NCI-H526 treated with DMSO at 0.1 percent for 48 hours (cell line): ENCODE measurements around the gene GLI3.

Source experiments
- DNase-seq: peaks from one replicate; lab custom pipeline; 2025; lab: John Stamatoyannopoulos, UW

The GLI3 gene

DNA sequence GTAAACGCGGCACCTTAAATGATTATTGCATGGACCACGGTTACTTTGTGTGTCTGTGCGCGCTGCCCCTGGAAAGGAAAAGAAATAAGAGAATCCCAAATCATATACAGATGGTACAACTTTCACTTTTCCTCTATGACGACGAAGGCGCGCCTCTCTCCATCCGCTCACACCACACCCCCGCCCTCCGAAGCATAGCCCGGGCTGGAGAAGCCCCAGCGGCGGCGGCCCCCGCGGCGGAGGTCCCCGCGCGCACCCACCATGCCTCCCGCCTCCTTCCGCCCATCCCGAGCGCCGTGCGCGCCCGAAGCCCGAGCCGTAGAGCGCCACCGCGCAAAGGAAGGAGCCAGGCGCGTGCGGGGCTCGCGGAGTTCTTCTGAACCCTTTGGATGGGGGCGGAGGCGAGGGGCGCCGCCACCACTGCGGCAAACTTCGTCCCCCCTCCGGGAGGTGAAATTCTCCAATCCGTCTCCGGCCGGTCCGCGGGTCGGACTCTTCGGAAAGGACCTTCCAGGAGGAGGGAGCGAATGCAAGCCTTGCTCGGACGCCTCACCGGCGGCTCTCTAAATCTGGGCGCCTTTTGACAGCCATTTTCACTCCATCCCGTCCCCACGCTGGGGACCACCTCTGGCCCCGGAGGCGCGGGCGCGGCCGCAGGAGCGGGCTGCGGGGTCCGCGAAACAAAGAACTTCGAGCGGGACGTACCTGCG is 588 bp downstream of the GLI3 start:
- no peak for DNase-seq

DNA sequence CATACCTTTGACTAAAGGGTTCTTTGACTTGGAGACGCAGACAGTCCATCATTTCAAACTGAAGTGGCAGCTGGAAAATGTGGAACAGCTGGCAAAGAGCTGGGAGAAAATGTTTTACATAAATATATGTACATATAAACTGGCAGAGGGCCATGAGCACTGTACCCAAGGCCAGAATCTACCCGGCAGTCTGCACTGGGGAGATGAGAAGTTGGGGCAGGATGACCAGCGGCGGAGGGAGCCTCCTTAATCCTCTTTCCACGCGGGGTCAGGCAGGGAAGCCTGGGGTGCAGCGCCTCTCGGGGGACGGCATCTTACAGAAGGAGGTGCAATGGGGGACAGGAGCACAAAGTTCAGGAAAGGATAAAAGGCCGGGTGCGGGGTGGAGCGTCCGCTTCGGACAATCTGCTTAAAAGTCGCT is 1.3 kb downstream of the GLI3 start:
- peak; percentile 1 for DNase-seq

DNA sequence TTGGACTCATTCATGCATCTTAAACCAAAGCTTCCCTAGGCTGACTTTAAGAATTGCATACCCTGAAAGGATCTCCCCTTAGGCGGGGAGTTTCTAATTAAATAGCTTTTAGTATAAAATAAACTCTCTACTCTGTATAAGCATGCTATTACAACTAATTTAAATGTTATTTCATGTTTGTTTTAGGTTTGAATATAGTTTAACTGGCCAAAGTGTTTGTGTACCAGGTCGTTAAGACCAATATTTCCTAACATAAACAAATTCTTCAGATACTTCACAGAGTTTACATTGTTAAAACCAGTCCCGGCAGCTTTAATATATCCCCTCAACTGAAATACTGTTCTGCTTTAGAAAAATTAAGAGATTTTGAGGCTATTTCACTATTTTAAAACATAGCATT is 2.3 kb downstream of the GLI3 start:
- DNase-seq: no peak

GRCh38 chr7:42233695-42234331 is 3.2 kb downstream of the GLI3 start:
- no peak for DNase-seq

GRCh38 chr7:42233171-42233570 is 3.8 kb downstream of the GLI3 start:
- DNase-seq: no peak

- DNase-seq: no peak
Observed at GRCh38 chr7:42232275-42232674, 4.7 kb downstream of the GLI3 start.

DNA sequence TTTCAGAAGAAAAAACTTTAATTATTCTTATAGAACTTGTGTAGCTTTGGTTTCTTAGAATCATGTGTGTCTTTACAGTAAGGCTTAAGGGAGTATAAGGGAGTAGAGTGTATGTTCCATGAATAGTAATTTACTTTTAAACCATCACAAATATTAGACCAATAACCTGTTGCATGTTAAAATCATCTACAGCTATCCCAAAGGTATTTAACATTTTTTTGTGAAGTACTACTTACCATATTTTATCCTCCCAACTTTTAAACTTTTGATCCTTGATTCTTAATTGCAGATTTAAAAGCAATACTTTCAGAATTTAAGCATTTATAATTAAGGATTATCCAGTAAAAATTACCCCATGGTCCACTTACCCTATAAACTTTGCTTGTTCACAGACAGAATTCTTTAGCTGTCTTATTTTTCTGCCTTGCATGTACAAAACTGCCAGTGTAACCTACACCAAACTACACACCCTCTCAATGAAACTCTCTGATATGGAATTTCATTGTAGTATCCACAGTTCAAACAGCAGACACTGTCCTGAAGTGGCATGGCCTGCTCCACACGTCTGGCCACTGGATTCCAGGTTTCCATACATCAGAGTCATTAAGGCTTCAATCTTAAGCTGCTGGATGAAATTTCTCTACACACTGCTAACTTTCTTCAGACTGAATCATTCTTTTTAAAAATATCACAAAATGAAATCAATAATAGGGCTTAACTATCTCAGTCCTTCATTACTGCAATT is 5.8 kb downstream of the GLI3 start:
- no peak for DNase-seq

DNA sequence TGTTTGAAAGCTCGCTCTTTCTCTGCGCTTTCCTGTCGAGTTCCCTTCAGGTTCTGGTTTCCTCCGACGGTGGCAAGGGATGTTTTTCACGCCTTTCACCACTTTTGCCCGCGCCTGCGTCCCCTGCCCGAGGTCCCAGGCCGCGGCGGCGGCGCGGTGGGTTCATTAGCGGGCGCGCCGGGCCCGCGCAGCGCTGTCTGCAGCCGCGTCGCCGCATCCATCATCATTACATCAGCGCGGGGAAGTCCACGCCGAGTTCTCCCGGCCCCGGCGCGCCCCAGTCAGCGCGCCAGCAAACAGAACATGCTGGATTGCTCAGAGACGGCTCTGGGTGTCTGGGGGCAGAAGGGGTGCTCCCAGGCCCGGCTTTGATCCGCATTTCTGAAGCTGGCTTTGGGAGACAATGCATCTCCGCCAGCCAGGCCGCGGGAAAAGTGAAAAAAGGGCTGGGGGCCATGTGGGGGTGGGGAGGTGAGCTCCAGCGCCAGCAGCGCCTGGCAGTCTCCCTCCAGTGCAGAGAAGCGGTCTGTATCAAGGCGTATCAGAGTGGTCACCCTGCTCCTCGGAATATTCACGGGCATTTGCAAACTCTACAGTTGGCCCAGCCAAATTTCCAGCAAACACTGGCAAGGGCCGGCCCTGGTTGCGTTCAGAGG is 8.9 kb downstream of the GLI3 start:
- no peak for DNase-seq

DNA sequence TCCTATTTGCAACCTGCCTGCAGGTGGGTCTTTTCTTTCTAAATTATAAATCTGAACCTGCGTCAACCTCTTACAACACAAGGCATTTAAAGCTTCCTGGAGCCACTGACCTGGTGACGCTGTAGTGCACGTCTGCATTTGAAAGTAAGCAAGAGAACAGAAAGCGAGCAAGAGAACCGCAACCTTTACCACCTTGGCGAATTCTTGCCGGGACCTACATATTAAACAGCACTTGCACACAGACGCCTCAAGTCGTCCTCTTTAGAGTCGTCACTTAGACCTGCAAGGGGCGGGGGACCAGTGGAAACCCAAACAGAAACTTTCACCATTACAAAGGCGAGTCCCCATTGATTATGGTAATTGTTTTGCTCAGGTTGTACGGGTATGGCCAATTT is 9.5 kb downstream of the GLI3 start:
- no peak for DNase-seq

DNA sequence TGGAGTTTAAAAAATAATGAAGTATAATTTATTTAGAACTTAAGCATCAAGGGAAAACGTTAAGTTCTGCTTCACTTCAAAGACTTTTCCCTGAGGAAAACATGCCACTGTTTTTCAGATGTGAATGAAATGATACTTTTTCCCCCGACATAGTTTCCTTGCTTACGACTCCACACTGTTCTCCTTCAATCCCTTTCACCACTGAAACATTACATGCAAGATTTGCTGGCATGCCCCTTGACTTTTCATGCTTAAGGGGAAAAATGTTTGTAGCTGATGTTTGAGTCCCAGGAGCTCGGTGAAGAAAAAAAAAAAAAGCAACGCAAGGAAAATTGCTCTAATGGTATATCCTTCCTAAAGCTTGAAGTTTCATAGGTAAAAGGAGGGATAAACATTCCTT is 10.0 kb downstream of the GLI3 start:
- DNase-seq: no peak

- DNase-seq: no peak
Observed at GRCh38 chr7:42226354-42226941, 10.6 kb downstream of the GLI3 start.

DNA sequence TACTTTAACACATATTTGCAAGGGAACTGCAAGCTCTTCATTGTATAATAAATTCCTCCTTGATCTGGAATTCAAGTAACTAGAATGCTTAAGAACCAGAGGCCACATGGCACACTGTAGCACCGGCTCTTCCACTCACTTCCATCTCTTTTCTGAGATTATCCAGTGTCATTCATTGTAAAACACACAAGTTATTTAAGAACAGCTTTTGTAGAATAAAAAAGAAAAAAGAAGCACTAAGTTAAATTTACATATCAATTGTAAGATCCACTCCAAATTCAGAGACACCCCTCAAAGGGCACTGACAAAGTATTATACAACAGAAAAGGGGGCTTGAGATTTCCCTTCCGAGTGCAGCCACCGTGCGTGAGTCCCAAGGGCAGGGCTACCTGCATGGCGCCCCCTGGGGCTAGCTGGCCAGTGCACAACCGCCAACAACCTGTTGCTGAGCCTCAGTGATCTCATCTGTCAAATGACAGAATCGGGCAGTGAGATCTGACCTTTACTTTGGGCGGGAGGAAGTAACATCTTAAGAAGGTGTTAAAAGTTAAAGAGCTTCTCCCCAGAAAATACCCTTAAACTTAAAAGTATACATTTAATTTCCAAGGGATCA is 12.5 kb downstream of the GLI3 start:
- no peak for DNase-seq

- DNase-seq: no peak
Observed at GRCh38 chr7:42222891-42223290, 14.1 kb downstream of the GLI3 start.

GRCh38 chr7:42222125-42222524 is 14.9 kb downstream of the GLI3 start:
- DNase-seq: no peak

GRCh38 chr7:42221304-42221703 is 15.7 kb downstream of the GLI3 start:
- DNase-seq: no peak

DNA sequence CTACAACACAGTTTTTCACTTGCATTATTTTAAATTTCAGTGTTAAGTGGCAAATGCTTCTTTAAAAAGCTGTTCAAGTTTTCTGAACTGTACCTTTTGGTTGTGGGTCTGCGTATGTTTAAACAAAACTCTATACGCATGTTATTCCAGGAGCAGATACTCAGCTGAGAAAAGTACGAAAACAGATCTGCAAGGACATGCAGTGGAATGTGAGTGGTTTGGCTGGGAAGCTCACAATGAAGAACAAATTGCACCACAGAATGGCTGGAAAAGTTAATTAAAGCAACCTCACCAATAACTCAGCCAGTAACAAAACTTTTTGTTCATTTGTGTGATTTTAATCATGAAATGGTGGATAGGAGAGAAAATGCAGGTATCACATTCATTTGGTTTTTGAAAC is 17.6 kb downstream of the GLI3 start:
- no peak for DNase-seq

GRCh38 chr7:42218248-42218647 is 18.8 kb downstream of the GLI3 start:
- DNase-seq: no peak

GRCh38 chr7:42217548-42217947 is 19.5 kb downstream of the GLI3 start:
- DNase-seq: no peak

DNA sequence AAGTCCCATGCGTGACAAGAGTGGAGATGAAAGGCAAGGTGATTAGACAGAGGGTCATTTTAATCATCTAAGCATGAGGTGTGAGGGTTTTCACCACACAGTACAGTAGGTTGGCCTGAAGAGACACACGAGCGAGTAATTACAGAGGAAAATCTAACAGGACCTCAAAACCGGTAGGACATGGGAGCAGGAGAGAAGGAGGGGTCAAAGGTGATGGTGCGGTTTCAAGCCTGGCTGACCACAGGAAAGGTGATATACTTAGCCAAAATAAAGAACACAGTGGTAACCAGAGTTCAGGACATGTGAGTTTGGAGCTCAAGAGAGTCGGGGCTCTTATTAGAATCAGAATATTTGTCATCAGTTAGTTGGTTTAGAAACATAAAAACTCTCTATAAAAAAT is 20.0 kb downstream of the GLI3 start:
- DNase-seq: no peak

- DNase-seq: no peak
Observed at GRCh38 chr7:42214060-42214679, 22.8 kb downstream of the GLI3 start.

GRCh38 chr7:42213093-42213492 is 23.9 kb downstream of the GLI3 start:
- no peak for DNase-seq
